ENCODE results near the gene C20orf144.

GRCh38 chr20:33645396-33645795 lies 16.7 kb upstream of the C20orf144 start:
- no peak for TF ChIP-seq EZH2 (optimal IDR thresholded peaks at IDR 0.05; ENCODE audit: low read depth, low read length)
- no peak for TF ChIP-seq CTCF (IDR thresholded peaks at IDR 0.05; ENCODE audit: low read length)
